C4-2B (cell line): ENCODE measurements around the gene APMAP.

ENCODE experiments used
- CTCF ChIP-seq: fragments of 450-650 bp; conservative IDR thresholded peaks from 2 replicates; pipeline ENCODE4 v1.5.1; 2017; ENCODE audit warnings: mild to moderate bottlenecking
- ZFX ChIP-seq: fragments of 450-650 bp; IDR thresholded peaks from 2 replicates; pipeline ENCODE4 v1.6.1; 2017

- TF ChIP-seq CTCF (no peak), ZFX (no peak)
Measured at GRCh38 chr20:25003002-25003401, 10.5 kb upstream of the APMAP start.
